ENCODE results near the gene MMP24OS. TPM values are rescaled to one million over a fixed set of nuclear protein-coding genes. Genes with fewer than 3 reads are reported as not detected.

MMP24OS gene
- total RNA-seq, 1 experiment from 2014 or later, result 59.6 TPM

- TF ChIP-seq CTCF (IDR thresholded peaks at IDR 0.05 in 2 of 3, conservative IDR thresholded peaks at IDR 0.05 in 1 of 3; ENCODE audit: borderline replicate concordance in 1 of 3, insufficient read depth in 1 of 3, low read depth in 2 of 3, low read length in 2 of 3), result no peak
- no peak for TF ChIP-seq POLR2A (IDR thresholded peaks at IDR 0.05; ENCODE audit: borderline replicate concordance, extremely low read depth, insufficient read depth, insufficient read length)
Observed at GRCh38 chr20:35238735-35239134, 39.2 kb downstream of the MMP24OS start (continued).

- intact Hi-C loops (cut with micrococcal nuclease), result no loop called here
- TF ChIP-seq SRF (IDR thresholded peaks at IDR 0.05; ENCODE audit: low read depth) (no peak), SP1 (IDR thresholded peaks at IDR 0.05; ENCODE audit: low read depth) (no peak), MAX (IDR thresholded peaks at IDR 0.05) (no peak), POLR2AphosphoS5 (IDR thresholded peaks at IDR 0.05; ENCODE audit: low read depth, low read length) (no peak), EZH2 (IDR thresholded peaks at IDR 0.05) (no peak), TCF7L2 (IDR thresholded peaks at IDR 0.05; ENCODE audit: borderline replicate concordance, extremely low read depth, insufficient read depth, insufficient read length) (no peak), CBX3 (IDR thresholded peaks at IDR 0.05; ENCODE audit: low read depth) (no peak), ELF1 (IDR thresholded peaks at IDR 0.05; ENCODE audit: borderline replicate concordance, low read depth) (no peak), CEBPB (IDR thresholded peaks at IDR 0.05; ENCODE audit: low read depth) (no peak), YY1 (IDR thresholded peaks at IDR 0.05; ENCODE audit: extremely low read depth, insufficient replicate concordance, low read depth, low read length) (no peak), ZNF274 (IDR thresholded peaks at IDR 0.05; ENCODE audit: low read depth, low read length) (no peak), JUND (IDR thresholded peaks at IDR 0.05) (no peak)
- Histone ChIP-seq H3K4me1 (ENCODE audit: control insufficient read depth in 1 of 2, insufficient read depth in 2 of 2, low read length in 2 of 2) (no peaks in the 10 kb centered on the region), H3K79me2 (ENCODE audit: insufficient read depth, low read length) (no peaks in the 10 kb centered on the region), H3K27ac (ENCODE audit: low read depth, low read length) (no peak overlapping the region), H4K20me1 (ENCODE audit: insufficient read depth) (no peaks in the 10 kb centered on the region), H3K4me2 (ENCODE audit: low read length) (no peak overlapping the region), H3K9ac (ENCODE audit: low read length) (no peak overlapping the region), H3K9me3 (ENCODE audit: control insufficient read depth in 1 of 2, insufficient read depth in 1 of 2, low read depth in 1 of 2, low read length in 2 of 2) (no peaks in the 10 kb centered on the region), H3K9me2 (ENCODE audit: insufficient read depth) (no peaks in the 10 kb centered on the region), H3K27me3 (ENCODE audit: insufficient read depth, low read length) (no peaks in the 10 kb centered on the region), H3K4me3 (replicated peaks in 1 of 2; ENCODE audit: low read depth in 1 of 2, low read length in 2 of 2) (no peak overlapping the region), H2AFZ (ENCODE audit: low read depth, low read length, poor library complexity, severe bottlenecking) (no peak overlapping the region), H3K36me3 (ENCODE audit: control insufficient read depth in 1 of 2, insufficient read depth in 2 of 2, low read length in 2 of 2) (no peaks in the 10 kb centered on the region)
- RAD21 ChIA-PET (ENCODE audit: low non-redundant PET in 1 of 2, low total read pairs in 2 of 2, uncharacterized antibody in 2 of 2, unreplicated experiment in 2 of 2), result no interaction called here
- POLR2A ChIA-PET, result no interaction called here
- CTCF ChIA-PET, result no interaction called here
- no TSS peak for BruUV-seq (replicated peaks)
- DNase-seq (ENCODE audit: low read depth, low spot score) (no peak), ATAC-seq (no peak)
Observed at GRCh38 chr20:35238170-35238569, 39.8 kb downstream of the MMP24OS start.

Data from HCT116 (cell line).